Loucy (cell line): Measurements from ENCODE around the gene AGBL4.

ENCODE experiments used
- CTCF ChIP-seq: fragments of 200-600 bp; sonication (generic); conservative IDR thresholded peaks from 2 replicates; pipeline ENCODE4 v1.5.1; 2014; ENCODE audit warnings: mild to moderate bottlenecking, antibody characterized with exemption, low read length
- EZH2phosphoT487 ChIP-seq: fragments of 200-600 bp; IDR thresholded peaks from 2 replicates; pipeline ENCODE4 v1.6.1; 2018; ENCODE audit warnings: antibody characterized with exemption, mild to moderate bottlenecking, moderate library complexity, borderline replicate concordance

- TF ChIP-seq CTCF (no peak), EZH2phosphoT487 (no peak)
Measured at GRCh38 chr1:48547561-48548220, 1476.1 kb downstream of the AGBL4 start.
